K562 (cell line): ENCODE measurements around the gene HES5. TPM values are rescaled to one million over a fixed set of nuclear protein-coding genes. Genes with fewer than 3 reads are reported as not detected.

ENCODE experiments used
- FUS ChIP-seq: fragments of 200-400 bp; formaldehyde crosslinking; optimal IDR thresholded peaks from 2 replicates; pipeline ENCODE3; 2017; ENCODE audit warnings: low read depth, low read length
- HINFP ChIP-seq: fragments of 450-650 bp; conservative IDR thresholded peaks from 2 replicates; pipeline ENCODE4 v1.6.1; 2016; ENCODE audit warnings: missing genetic modification characterization, low read depth, mild to moderate bottlenecking, control low read depth, missing compliant biosample characterization
- MAZ ChIP-seq, 2 experiments: fragments of 450-650 bp in 1 of 2; sonication (generic) in 1 of 2; formaldehyde crosslinking; IDR thresholded peaks in 1 of 2; conservative IDR thresholded peaks in 1 of 2; 2 replicates each; pipeline versions ENCODE4 v1.4.0 to v1.5.0; 2020; ENCODE audit warnings: mild to moderate bottlenecking in 1 of 2, missing genetic modification reagents in 1 of 2
- MYNN ChIP-seq, 2 experiments: sonication (generic); formaldehyde crosslinking in 1 of 2; IDR thresholded peaks; 2 replicates each; pipeline versions ENCODE4 v1.5.0 to v1.6.1; 2016 to 2020; ENCODE audit warnings: antibody characterized with exemption in 1 of 2, missing genetic modification reagents in 1 of 2
- NFRKB ChIP-seq: fragments of 450-650 bp; IDR thresholded peaks from 2 replicates; pipeline ENCODE4 v1.6.1; 2016; ENCODE audit warnings: low read depth
- NFXL1 ChIP-seq: fragments of 450-650 bp; formaldehyde crosslinking; IDR thresholded peaks from 2 replicates; pipeline ENCODE4 v1.4.0; 2021; ENCODE audit warnings: mild to moderate bottlenecking
- NR3C1 ChIP-seq: sonication (generic); formaldehyde crosslinking; IDR thresholded peaks from 2 replicates; pipeline ENCODE4 v1.8.1; 2022; ENCODE audit warnings: missing genetic modification reagents
- OTX1 ChIP-seq: fragments of 450-650 bp; formaldehyde crosslinking; IDR thresholded peaks from 2 replicates; pipeline ENCODE4 v1.4.0; 2022; ENCODE audit warnings: mild to moderate bottlenecking
- SMAD3 ChIP-seq: fragments of 450-650 bp; formaldehyde crosslinking; conservative IDR thresholded peaks from 2 replicates; pipeline ENCODE4 v1.4.0; 2020; ENCODE audit warnings: mild to moderate bottlenecking
- SREBF1 ChIP-seq: fragments of 150-350 bp; IDR thresholded peaks from 2 replicates; pipeline ENCODE4 v1.6.1; 2014; ENCODE audit warnings: antibody characterized with exemption, low read depth, low read length, borderline replicate concordance
- SRSF3 ChIP-seq: fragments of 200-400 bp; formaldehyde crosslinking; IDR thresholded peaks from 2 replicates; pipeline ENCODE4 v1.6.1; 2016; ENCODE audit warnings: mild to moderate bottlenecking, low read length, moderate library complexity; ENCODE audit not compliant: insufficient read depth
- TRIM25 ChIP-seq: fragments of 450-650 bp; IDR thresholded peaks from 2 replicates; pipeline ENCODE4 v1.7.0; 2016; ENCODE audit warnings: borderline replicate concordance
- ZBTB40 ChIP-seq, 2 experiments: fragments of 450-650 bp in 1 of 2; sonication (generic) in 1 of 2; formaldehyde crosslinking in 1 of 2; IDR thresholded peaks; 2 replicates each; pipeline versions ENCODE4 v1.7.1 to v1.9.0; 2016 to 2022; ENCODE audit warnings: inconsistent platforms in 1 of 2, mild to moderate bottlenecking in 1 of 2, missing genetic modification reagents in 1 of 2
- ZNF561 ChIP-seq: fragments of 450-650 bp; formaldehyde crosslinking; conservative IDR thresholded peaks from 2 replicates; pipeline ENCODE4 v1.4.0; 2020; ENCODE audit warnings: mild to moderate bottlenecking, moderate library complexity
- ZNF785 ChIP-seq: fragments of 250-450 bp; sonication (Bioruptor Pico); IDR thresholded peaks from 2 replicates; pipeline ENCODE4 v1.4.0; 2020; ENCODE audit warnings: mild to moderate bottlenecking
- polyA plus RNA-seq, 8 experiments: library from polyadenylated mRNA; depleted of rRNA in 4 of 8; stranded (reverse) in 5 of 8; unstranded in 3 of 8; fragments of >200 nt; fragmentation: Nextera tagmentation in 2 of 8; fragmentation: Illumina TruSeq in 1 of 8; extraction: Ambion mirVana in 2 of 8; extraction: Trizol in 1 of 8; gene quantifications; 2 replicates each; pipeline versions ENCODE4 v1.2.1 to v1.2.3, GENCODE V29; 2011 to 2014; ENCODE audit warnings: inconsistent platforms in 1 of 8, missing spikeins in 1 of 8
- total RNA-seq, 7 experiments: library from RNA; depleted of rRNA in 6 of 7; stranded (reverse); fragments of >200 nt in 6 of 7; fragmentation: Illumina TruSeq in 2 of 7; extraction: Trizol in 2 of 7; gene quantifications; 2 replicates each; pipeline versions ENCODE4 v1.2.1 to v1.2.3, GENCODE V29; 2011 to 2021; ENCODE audit warnings: low replicate concordance in 1 of 7

HES5 gene
- total and polyA plus RNA-seq, 9 of the 15 experiments (the other 6 are each of a cell fraction or from before 2014, with no cell fraction given): not detected

- no peak for TF ChIP-seq ZBTB40 (IDR thresholded peaks at IDR 0.05)
- no peak for TF ChIP-seq ZBTB40 (CRISPR knock-in tag; IDR thresholded peaks at IDR 0.05)
- no peak for TF ChIP-seq SREBF1
- no peak for TF ChIP-seq ZNF785 (CRISPR knock-in tag)
- no peak for TF ChIP-seq NFRKB
- no peak for TF ChIP-seq OTX1 (CRISPR knock-in tag)
- no peak for TF ChIP-seq SRSF3
- TF ChIP-seq FUS: peak; percentile 78
- peak; percentile 40 to 68 for TF ChIP-seq MAZ (CRISPR knock-in tag; conservative IDR thresholded peaks at IDR 0.05 in 1 of 2, IDR thresholded peaks at IDR 0.05 in 1 of 2)
- no peak for TF ChIP-seq NFXL1 (CRISPR knock-in tag)
- TF ChIP-seq SMAD3 (CRISPR knock-in tag): no peak
- no peak for TF ChIP-seq TRIM25
- TF ChIP-seq NR3C1 (CRISPR knock-in tag): no peak
- no peak for TF ChIP-seq ZNF561
- no peak for TF ChIP-seq HINFP
- no peak for TF ChIP-seq MYNN (IDR thresholded peaks at IDR 0.05)
- no peak for TF ChIP-seq MYNN (CRISPR knock-in tag; IDR thresholded peaks at IDR 0.05)
These were observed 15.9 kb upstream of the HES5 start (continued) for GRCh38 chr1:2545754-2546514.
